Adrenal gland (tissue), 5 donors: Measurements from ENCODE around the gene PLXNA2.

Experiments used
- CTCF ChIP-seq, 6 experiments: fragments of 450-650 bp in 4 of 6; fragments of 200-600 bp in 2 of 6; sonication (generic) in 1 of 6; IDR thresholded peaks; 1 replicate in 5 of 6; 2 replicates in 1 of 6; pipeline versions ENCODE4 v1.5.1 to v1.8.0; 2016 to 2021; ENCODE audit warnings: antibody characterized with exemption in 6 of 6, mild to moderate bottlenecking in 2 of 6, moderate library complexity in 1 of 6
- POLR2A ChIP-seq, 2 donors: fragments of 450-650 bp; IDR thresholded peaks; one replicate each; pipeline ENCODE4 v1.6.1; 2017; ENCODE audit warnings: antibody characterized with exemption in 2 of 2, mild to moderate bottlenecking in 2 of 2, moderate library complexity in 1 of 2
- donor health status: DM: no; HTN: no; CAD: no.

DNA sequence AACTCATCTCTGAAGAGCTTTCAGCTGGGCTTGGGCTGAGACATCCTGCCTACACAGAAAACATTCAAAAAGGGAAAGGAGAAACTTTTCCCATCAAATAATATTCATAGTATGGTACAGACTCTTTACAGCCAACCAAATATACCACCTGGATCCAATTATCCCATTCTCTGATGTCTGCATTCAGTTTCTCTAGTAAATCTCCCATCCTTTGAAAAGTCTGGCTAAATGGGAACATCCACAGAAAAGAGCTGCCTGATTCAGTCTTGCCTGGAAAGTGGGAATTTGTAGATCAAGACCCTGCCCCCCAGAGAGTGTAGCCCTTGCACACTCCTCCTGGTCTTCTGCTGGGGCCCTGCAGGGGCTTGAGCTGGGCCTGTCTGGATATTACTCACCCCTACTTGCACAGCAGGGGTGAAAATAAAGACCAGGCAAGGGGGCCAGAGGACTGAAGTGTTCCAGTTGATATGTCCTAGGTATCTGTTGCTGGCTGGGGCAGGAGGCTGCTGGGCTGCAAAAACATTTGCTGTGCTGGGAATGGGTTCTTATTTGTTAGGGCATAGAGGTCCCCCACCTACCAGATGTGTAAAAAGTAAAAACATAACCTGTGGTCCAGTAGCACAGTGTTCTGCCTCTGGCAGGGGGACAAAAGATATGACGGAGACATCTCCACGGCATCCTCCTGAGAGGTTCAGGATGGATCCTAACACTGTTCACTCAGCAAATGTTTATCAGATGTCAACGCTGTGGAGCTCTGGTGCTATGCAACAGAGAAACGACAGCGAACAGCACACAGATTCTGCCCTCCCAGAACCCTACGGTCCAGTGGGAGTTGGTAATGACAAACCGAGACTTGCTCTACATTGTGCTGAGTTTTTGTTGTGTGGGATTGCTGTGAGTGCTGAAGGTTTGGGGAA is 140.3 kb downstream of the PLXNA2 start:
- TF ChIP-seq CTCF (IDR thresholded peaks at IDR 0.05) (no peak), POLR2A (IDR thresholded peaks at IDR 0.05) (no peak)
